ENCODE measurements around the gene HINT1.

The HINT1 gene

DNA sequence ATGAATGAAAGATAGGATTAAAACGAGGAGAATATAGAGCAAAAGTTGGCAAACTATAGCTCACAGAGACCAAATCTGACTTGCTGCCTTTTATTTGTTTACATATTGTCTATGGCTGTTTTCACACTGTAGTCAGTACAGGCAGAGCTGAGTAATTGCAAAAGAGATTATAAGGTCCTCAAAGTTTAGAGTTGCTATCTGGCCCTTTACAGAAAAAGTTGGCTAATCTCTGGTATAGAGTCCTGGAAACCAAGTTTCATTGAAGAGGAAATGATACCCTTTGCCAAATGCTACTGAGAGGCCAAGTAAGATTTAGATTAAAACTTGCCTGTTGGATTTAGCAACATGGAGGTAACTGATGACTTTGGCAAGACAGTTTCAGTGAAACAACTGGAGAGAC is 41.7 kb upstream of the HINT1 start:
- no peak for TF ChIP-seq CTCF (IDR thresholded peaks at IDR 0.05; ENCODE audit: low read depth, low read length)

DNA sequence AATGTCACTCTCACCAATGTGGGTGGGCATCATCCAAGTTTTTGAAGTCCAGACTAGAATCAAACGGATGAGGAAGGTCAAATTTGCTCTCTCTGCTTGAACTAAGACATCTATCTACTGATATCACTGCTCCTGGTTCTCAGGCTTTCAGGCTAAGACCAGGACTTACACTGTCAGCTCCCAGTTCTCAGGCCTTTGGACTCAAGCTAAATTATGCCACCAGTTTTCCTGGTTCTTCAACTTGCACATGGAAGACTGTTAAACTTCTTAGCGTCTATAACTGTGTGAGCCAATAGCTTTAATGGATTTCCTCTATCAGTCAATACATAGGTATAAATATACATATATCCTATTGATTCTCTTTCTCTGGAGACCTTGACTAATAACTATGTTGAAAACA is 41.0 kb upstream of the HINT1 start:
- no peak for TF ChIP-seq CTCF (IDR thresholded peaks at IDR 0.05; ENCODE audit: low read depth, low read length)

More for the DNA sequence above, 41.7 kb upstream of the HINT1 start:
- no peak overlapping the region for H3K4me3 ChIP-seq (ENCODE audit: low read depth, low read length)

GRCh38 chr5:131204964-131205363 is 39.9 kb upstream of the HINT1 start:
- no peak overlapping the region for H3K4me3 ChIP-seq (ENCODE audit: low read depth, low read length)
- no peak for TF ChIP-seq CTCF (IDR thresholded peaks at IDR 0.05; ENCODE audit: low read depth, low read length)

More for the DNA sequence above, 41.0 kb upstream of the HINT1 start:
- no peak overlapping the region for H3K4me3 ChIP-seq (ENCODE audit: low read depth, low read length)

DNA sequence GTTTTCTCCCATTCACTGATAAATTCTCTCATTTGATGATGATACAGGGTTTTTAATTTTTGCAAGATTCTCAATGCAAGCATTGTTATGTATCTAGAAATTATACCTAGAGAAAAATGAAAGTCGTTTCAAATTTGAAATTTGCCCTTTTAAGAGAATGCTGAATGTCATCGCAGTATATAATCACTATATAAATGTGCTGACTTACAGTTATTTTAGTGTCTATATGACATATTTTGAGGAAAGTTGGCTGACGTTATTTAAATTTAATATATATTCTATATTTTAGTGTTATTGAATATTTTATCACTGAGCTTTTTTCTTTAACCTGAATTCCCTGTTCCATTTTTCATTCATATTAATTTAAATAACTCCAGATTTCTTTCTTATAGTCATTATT is 35.5 kb upstream of the HINT1 start:
- H3K4me3 ChIP-seq (ENCODE audit: low read depth, low read length) = no peak overlapping the region
- no peak for TF ChIP-seq CTCF (IDR thresholded peaks at IDR 0.05; ENCODE audit: low read depth, low read length)

DNA sequence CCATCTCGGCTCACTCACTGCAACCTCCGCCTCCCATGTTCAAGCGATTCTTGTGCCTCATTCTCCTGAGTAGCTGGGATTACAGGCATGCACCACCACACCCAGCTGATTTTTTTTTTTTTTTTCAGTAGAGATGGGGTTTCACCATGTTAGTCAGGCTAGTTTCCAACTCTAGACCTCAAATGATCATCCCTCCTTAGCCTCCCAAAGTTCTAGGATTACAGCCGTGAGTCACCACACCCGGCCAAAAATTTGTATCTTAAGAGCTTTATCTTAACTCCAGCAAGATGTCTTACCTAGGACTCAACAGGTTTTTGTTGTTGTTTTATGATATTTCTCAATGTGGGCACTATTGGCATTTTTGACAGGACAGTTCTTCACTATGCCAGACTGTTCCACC is 33.6 kb upstream of the HINT1 start:
- no peak overlapping the region for H3K4me3 ChIP-seq (ENCODE audit: low read depth, low read length)
- no peak for TF ChIP-seq CTCF (IDR thresholded peaks at IDR 0.05; ENCODE audit: low read depth, low read length)

- no peak for TF ChIP-seq CTCF (IDR thresholded peaks at IDR 0.05; ENCODE audit: low read depth, low read length)
- no peak overlapping the region for H3K4me3 ChIP-seq (ENCODE audit: low read depth, low read length)
Measured at GRCh38 chr5:131196331-131196730, 31.3 kb upstream of the HINT1 start.

DNA sequence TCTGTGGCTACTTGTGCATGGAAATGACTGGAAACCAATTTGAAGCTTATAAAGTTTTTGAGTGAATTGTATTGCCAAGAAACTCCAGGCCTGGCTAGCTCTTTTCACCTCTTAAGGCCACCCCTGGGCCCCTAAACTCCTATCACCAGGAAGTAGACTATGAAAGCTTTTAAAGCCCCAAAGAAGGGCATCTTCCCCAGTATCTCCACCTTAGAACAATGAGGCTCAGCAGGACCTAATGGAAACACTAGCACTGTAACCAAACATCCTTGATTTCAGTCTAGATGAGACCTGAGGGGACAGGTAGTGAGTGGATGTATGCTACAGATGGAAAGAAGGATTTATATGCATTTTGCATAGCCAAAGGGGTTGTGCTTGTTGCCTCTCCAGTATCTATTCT is 30.6 kb upstream of the HINT1 start:
- H3K4me3 ChIP-seq (ENCODE audit: low read depth, low read length) = no peak overlapping the region
- no peak for TF ChIP-seq CTCF (IDR thresholded peaks at IDR 0.05; ENCODE audit: low read depth, low read length)

All from WI38 (cell line).